Measurements from ENCODE around the gene HOXB13.
"Not testable (repeated sequence)": the region's sequence is repeated elsewhere in the genome, so short reads cannot be mapped to it uniquely, and the experiment has no call there.

Gene HOXB13

DNA sequence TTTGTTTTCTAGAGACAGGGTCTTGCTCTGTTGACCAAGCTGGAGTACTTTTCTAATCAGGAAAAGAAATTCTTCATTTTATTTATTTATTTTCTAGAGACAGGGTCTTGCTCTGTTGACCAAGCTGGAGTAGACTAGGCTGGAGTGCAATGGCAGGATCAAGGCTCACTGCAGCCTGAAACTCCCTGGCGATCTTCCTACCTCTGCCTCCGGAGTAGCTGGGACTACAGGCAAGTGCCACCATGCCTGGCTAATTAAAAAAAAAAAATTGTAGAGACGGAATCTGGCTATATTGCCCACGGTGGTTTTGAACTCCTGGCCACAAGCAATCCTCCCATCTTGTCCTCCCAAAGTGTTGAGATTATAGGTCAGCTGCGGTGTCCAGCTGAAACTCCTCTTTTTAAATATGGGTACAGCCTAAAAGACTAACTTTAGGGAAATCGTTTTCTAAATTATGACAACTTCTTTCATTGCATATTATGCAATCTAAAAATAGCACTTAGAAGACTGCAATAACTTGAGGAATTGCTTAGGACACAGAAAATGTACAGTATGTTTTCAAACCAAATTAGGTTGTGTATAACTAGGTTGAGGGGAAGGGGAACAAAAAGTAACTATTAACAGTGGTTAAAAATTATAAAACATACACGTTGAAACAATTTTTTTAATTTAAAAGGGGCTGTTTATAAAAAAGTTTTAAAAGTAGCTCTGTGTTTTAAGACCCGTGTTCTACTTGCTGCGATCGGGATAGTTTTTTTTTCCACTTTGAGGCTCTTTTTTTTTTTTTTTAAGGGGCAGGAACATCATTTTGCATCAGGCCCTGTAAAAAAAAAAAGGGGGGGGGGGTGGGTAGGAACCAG lies 11.0 kb downstream of the HOXB13 start:
- no peak for DNase-seq (ENCODE audit: low read depth)
- H3K4me3 ChIP-seq (ENCODE audit: low read depth, low read length): no peak overlapping the region

DNA sequence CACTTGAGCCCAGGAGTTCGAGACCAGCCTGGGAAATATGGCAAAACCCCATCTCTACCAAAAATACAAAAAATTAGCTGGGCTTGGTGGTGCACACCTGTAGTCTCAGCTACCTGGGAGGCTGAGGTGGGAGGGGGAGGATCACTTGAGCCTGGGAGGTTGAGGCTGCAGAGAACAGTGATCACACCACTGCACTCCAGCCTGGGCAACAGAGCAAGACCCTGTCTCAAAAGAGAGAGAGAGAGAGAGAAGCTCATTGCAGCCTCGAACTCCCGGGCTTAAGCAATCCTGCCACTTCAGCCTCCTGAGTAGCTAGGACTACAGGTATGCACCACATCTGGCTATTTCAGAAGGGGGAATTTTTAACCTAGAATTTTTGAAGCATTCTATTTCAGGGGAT lies 12.0 kb downstream of the HOXB13 start:
- H3K4me3 ChIP-seq (ENCODE audit: low read depth, low read length); DNase-seq (ENCODE audit: low read depth): not testable (repeated sequence)

DNA sequence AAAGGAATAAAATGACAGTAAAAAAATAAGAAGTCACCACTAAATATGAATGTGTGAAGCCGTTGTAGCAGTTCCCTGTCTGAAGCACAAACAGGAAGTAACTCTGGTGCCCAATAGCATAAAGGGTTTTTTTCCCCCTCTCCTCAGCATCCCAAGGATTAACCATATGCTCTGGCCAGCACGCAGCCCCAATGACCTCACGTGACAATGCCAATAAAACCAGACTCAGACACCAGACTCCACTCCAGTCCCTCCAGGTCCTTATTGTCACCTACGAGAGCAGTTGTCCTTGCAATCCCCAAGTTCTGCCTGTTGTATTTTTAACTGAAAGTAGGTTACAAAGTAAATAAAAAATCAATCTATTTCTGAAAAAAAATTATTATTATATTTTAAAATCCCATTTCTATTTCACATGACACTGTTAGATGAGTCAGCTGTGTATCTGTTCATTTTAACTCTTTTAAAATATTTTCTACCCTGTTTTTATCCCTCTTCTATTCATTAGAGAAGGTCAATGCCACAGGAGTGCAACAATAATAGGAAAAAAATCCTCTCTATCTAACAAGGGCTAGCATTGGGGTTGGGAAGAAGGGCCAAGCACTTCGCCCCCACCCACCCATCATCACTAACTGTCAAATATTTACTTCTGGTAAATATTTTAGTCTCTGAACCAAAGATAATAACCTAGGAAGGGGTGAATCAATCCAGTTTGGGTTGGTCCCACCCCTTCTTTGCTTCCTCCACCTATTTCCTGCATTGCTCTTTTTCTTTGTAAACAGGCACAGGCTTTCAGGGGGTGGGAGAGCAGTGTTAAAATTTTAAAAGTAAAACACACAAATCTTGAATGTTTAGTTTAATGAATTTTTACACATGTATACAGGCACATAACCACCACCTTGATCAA lies 12.8 kb downstream of the HOXB13 start:
- H3K4me3 ChIP-seq (ENCODE audit: low read depth, low read length): no peak overlapping the region
- DNase-seq (ENCODE audit: low read depth): no peak

DNA sequence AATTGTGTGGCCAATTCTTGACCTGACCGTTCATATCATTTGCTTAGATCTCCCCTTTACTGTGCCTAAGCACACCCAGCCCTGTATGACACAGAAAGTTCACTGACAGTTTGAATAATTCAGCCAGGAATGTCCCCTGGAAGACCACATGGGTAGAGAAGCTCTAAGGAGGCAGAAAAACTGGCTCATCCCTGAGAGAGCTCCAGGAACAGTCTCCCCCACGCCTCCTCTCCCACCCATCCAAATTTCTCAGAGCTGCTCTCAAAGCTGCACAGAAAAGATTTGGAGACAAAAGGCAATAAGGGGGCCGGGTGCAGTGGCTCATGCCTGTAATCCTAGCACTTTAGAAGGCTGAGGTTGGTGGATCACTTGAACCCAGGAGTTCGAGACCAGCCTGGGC lies 17.4 kb downstream of the HOXB13 start:
- no peak overlapping the region for H3K4me3 ChIP-seq (ENCODE audit: low read depth, low read length)
- no peak for DNase-seq (ENCODE audit: low read depth)

DNA sequence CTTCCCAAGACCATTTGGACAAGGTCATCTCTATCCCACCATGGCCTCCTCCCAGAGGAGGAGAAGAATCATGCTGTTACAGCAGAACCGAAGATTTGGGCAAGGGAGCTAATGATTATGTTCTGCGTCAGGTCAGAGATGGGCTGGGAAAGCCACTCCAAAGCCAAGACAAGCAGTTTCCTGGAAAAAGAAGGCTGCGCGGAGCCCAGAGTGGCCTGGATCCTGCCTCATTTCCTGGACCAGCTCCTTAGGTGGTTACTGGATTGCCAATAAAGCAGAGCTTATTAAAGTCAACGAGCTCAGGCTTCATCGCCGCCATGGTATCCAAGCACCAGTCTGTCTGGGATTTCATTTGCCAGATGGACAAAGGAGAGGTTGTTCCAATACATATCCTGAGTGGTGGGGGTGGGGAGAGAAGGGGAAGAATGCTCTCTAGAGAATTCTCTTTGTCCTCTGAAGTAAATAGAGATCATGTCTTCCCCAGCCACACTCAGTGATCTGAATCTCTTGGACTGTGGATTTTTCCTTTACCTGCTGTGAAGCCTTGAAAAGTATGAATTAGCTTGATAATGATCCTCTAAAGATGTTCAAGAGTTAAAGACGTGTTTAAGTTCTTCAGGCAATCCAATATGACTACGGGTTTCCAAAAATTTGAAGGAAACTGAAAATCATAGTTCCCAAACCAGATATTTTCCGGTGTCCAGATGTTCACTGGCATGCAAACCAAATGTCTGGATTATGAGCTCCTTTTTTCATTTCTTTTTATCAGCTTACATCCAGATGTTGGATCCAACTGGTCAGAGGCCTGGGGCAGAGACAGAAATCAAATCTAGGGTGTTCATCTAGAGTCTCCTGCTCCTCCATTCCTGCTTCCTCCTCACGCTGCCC lies 23.9 kb downstream of the HOXB13 start:
- H3K4me3 ChIP-seq (ENCODE audit: low read depth, low read length): no peak overlapping the region
- DNase-seq (ENCODE audit: low read depth): no peak

DNA sequence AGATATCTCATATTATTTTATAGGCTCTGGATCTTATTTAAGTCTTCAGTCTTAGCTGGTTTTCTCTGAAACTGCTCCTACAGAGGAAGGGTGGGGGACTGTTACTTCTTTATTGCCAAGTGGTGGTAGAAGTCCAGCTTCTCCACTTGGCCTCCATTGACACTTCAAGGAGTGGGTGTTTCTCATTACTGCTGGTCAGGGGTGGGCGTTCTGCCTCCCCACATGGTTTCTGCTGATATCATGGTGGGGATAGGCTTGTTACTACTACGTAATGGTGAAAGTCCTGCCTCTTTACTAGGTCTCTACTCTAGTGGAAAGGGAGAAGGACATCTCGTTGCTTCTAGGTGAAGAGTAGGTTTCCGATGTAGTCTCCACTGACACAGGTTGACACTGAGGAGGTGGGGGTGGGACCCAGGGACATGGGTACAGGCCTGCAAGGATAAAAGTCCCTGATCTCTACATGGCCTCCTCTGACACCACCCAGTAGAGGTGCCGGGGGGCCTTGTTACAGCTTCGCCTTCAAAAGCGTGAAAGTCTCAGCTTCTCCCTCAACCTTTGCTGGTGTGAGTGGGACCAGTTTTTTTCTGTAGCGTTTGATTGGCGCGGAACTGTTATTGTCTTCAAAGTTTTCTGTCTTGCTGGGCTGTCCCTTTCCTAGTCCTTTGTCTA lies 26.6 kb downstream of the HOXB13 start:
- DNase-seq (ENCODE audit: low read depth): no peak
- no peak overlapping the region for H3K4me3 ChIP-seq (ENCODE audit: low read depth, low read length)

DNA sequence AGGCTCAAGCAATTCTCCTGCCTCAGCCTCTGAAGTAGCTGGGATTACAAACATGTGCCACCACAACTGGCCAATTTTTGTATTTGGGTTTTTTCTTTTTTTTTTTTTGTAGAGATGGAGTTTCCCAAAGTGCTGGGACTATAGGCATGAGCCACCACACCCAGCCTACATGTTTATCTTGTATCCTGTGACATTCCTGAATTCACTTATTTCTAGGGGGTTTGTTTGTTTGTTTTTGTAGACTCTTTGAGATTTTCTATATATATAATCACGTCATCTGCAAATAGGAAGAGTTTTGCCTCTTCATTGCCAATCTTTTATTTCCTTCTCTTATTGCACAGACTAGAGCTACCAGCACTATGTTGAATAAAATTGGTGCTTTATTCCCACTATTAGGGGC lies 35.4 kb downstream of the HOXB13 start:
- no peak for DNase-seq (ENCODE audit: low read depth)
- H3K4me3 ChIP-seq (ENCODE audit: low read depth, low read length): no peak overlapping the region

DNA sequence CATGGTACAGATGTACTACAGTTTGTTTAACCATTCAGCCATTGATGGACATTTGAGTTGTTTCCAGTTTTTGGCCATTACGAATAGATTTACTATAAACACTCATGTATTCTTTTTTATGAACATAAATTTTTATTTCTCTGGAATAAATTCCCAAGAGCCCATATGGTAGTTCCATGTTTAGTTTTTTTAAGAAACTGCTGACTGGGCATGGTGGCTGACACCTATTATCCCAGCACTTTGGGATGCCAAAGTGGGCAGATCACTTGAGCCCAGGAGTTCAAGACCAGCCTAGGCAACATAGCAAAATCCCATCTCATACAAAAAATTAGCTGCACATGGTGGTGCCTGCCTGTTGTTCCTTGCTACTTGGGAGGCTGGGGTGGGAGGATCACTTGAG lies 36.5 kb downstream of the HOXB13 start:
- no peak for DNase-seq (ENCODE audit: low read depth)
- H3K4me3 ChIP-seq (ENCODE audit: low read depth, low read length): no peak overlapping the region

DNA sequence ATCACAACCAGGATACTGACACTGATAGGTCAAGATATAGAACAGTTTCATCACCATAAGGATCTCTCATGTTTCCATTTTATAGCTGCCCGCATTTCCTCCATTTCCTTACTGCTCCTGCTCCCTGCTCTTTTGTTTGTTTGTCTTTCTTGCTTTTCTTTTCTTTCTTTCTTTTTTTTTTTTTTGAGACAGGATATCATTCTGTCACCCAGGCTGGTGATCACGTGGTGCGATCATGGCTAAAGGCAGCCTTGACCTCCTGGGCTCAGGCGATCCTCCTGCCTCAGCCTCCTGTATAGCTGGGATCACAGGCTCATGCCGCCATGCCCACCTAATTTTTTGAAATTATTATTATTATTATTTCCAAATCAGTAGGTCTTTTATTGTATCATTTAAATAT lies 37.9 kb downstream of the HOXB13 start:
- H3K4me3 ChIP-seq (ENCODE audit: low read depth, low read length): no peak overlapping the region
- DNase-seq (ENCODE audit: low read depth): no peak

DNA sequence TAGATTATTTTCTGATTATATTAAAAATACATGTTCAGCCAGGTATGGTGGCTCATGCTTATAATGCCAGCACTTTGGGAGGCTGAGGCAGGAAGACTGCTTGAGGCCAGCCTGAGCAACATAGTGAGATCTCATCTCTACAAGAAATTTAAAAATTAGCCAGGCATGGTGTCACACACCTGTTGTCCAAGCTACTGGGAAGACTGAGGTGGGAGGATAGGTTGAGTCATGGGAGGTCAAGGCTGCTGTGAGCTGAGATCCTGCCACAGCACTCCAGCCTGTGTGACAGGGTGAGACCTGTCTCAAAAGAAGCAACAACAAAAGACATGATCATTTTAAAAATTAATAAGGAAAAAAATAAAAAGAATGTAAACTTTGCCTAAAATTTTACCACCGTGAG lies 46.9 kb downstream of the HOXB13 start:
- no peak for DNase-seq (ENCODE audit: low read depth)
- no peak overlapping the region for H3K4me3 ChIP-seq (ENCODE audit: low read depth, low read length)

DNA sequence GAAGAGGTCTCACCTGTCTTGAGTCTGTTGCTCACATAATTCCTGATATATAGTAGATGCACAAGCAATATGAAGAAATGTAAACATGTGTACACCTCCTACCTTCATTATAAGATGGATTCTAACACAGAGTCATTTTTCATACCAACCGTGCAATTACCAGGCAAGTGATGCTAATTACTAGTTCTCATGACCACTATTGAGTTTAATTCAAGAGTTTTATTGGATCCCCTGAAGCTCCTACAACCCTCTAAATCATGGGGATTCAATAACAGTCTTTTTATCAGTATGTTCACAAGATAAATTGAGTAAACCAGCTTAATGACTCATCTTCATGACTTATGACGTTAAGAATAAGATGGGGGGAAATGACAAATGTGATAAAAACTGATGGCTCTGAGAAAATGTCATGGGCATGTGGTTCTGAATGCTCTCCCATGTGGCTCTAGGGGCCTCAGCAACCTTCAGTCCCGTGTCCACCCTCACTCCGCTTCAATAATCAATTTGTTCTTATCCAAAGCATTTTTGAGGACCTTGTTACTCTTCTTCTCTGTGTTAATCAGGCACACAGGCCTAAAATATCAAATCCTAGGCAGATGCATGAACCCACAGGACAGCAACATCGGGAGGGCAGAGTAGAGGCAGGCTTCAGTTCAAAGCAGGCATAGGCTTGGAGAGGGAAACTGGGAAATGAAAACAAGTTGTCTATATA lies 49.0 kb downstream of the HOXB13 start:
- DNase-seq (ENCODE audit: low read depth): no peak
- no peak overlapping the region for H3K4me3 ChIP-seq (ENCODE audit: low read depth, low read length)

DNA sequence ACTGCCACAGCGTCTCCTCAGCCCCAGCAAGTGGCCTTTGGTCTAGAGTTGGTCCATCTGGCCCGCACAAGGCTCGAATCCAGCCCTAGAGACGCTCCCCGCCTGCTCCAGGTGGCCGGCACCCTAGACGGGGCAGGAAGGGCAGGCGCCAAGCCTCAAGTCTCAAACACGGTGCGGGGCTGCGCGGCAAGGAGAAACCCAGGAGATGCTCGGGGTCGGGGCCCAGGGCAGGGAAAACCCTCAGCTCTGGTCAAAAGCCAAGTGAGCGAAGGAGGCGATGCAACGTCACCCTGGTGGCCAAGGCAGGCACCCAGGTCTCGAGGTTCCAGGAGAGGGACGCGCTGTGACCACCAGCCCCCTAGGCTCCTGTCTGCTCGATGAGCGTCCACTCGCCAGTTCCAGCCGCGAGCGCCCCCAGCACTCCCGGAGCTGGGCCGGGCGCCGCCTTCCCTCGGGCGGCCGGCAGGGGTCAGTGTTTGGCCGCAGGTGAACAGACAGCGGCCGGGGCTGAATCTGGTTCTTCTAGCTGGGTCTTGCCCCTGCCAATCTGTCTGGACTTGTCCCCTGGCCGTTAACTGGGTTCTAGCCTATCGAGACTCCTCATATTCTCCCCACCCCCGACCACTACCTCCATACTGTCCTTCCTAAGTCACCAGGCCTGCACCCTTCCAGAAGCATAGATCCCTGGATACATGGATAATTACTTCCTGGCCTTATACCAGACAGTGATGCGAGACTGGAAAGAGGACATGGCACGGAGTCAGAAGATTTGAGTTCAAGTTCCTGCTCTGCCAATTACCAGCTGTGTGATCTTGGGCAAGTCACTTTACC lies 50.2 kb downstream of the HOXB13 start:
- DNase-seq (ENCODE audit: low read depth): no peak
- no peak overlapping the region for H3K4me3 ChIP-seq (ENCODE audit: low read depth, low read length)

DNA sequence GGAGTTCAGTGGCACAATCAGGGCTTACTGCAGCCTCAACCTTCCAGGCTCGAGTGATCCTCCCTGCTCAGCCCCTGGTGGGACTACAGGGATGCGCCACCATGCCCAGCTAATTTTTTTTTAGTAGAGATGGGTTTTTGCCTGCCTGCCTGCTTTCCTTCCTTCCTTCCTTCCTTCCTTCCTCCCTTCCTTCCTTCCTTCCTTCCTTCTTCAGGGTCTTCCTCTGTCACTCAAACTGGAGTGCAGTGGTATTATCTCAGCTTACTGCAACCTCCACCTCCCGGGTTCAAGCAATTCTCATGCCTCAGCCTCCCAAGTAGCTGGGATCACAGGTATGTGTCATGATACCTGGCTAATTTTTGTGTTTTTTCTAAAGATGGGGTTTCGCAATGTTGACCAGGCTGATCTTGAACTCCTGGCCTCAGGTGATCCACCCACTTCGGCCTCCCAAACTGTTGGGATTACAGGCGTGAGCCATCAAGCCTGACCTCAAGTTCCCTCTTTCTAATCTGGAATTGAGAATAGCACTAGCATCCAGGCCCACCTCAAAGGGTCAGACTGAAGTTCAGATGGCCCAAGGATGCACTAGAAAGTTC lies 51.5 kb downstream of the HOXB13 start:
- no peak for DNase-seq (ENCODE audit: low read depth)
- H3K4me3 ChIP-seq (ENCODE audit: low read depth, low read length): no peak overlapping the region

All from skeletal muscle cell (primary cell).